Endodermal cell (in vitro differentiated cells): Measurements from ENCODE around the gene BICDL1. TPM values are rescaled to one million over a fixed set of nuclear protein-coding genes. Genes with fewer than 3 reads are reported as not detected.
"Not testable (repeated sequence)": the region's sequence is repeated elsewhere in the genome, so short reads cannot be mapped to it uniquely, and the experiment has no call there.

Source experiments
- DNase-seq: peaks from one replicate; pipeline ENCODE4 v3.0.0-alpha.2; 2017
- H3K27ac ChIP-seq: 2 replicates; pipeline ENCODE4 v1.5.1; 2013; ENCODE audit warnings: mild to moderate bottlenecking, low read depth, low read length, moderate library complexity
- H3K27me3 ChIP-seq: 2 replicates; pipeline ENCODE4 v1.6.1; 2013; ENCODE audit warnings: mild to moderate bottlenecking, low read length, moderate library complexity; ENCODE audit not compliant: insufficient read depth, control insufficient read depth, poor library complexity, severe bottlenecking
- H3K36me3 ChIP-seq: 2 replicates; pipeline ENCODE4 v1.7.0; 2013; ENCODE audit warnings: mild to moderate bottlenecking, low read length, moderate library complexity; ENCODE audit not compliant: control insufficient read depth, insufficient read depth
- H3K4me1 ChIP-seq: one replicate; pipeline ENCODE4 v1.7.0; 2013; ENCODE audit warnings: low read length; ENCODE audit not compliant: control insufficient read depth, insufficient read depth
- H3K4me3 ChIP-seq: 2 replicates; pipeline ENCODE4 v1.5.1; 2013; ENCODE audit warnings: mild to moderate bottlenecking, low read length, moderate library complexity
- H3K9ac ChIP-seq: 2 replicates; pipeline ENCODE4 v1.6.1; 2013; ENCODE audit warnings: mild to moderate bottlenecking, low read length, moderate library complexity; ENCODE audit not compliant: poor library complexity, severe bottlenecking; ENCODE audit errors: extremely low read depth
- H3K9me3 ChIP-seq: 2 replicates; pipeline ENCODE4 v1.6.1; 2013; ENCODE audit warnings: mild to moderate bottlenecking, low read length, moderate library complexity; ENCODE audit not compliant: control insufficient read depth
- H3K27ac Mint-ChIP-seq: 2 replicates; pipeline ENCODE4 v1.8.0; 2020; ENCODE audit warnings: mixed read lengths
- H3K27me3 Mint-ChIP-seq: 2 replicates; pipeline ENCODE4 v1.8.0; 2021; ENCODE audit warnings: mild to moderate bottlenecking, mixed read lengths; ENCODE audit not compliant: insufficient read depth
- H3K36me3 Mint-ChIP-seq: 2 replicates; pipeline ENCODE4 v1.8.0; 2020; ENCODE audit warnings: low read depth, mixed read lengths
- H3K4me1 Mint-ChIP-seq: 2 replicates; pipeline ENCODE4 v1.8.0; 2020; ENCODE audit warnings: mixed read lengths
- H3K4me3 Mint-ChIP-seq: 2 replicates; pipeline ENCODE4 v1.8.0; 2020; ENCODE audit warnings: mild to moderate bottlenecking, moderate library complexity, mixed read lengths
- H3K9me3 Mint-ChIP-seq: 2 replicates; pipeline ENCODE4 v1.8.0; 2020; ENCODE audit warnings: mild to moderate bottlenecking, mixed read lengths
- WGBS, 2 experiments: methylation state at CpG; one replicate each; pipeline versions ENCODE4 v1.1.5 to v1.1.7; 2013; ENCODE audit warnings: missing lambda C conversion rate in 2 of 2, mixed read lengths in 1 of 2; ENCODE audit not compliant: insufficient coverage in 1 of 2, insufficient read length in 1 of 2; 5-methylcytosine and 5-hydroxymethylcytosine counted together
- total RNA-seq, 2 donors: library from RNA; stranded (reverse); fragmentation: NEBNext Ultra II Directional in 1 of 2; extraction: Animal tissue kit (Norgen Biotek cat#: 25700) in 1 of 2; gene quantifications; 2 replicates in 1 of 2; 3 replicates in 1 of 2; pipeline ENCODE4 v1.2.1, GENCODE V29; 2021
- TF ChIP-seq, protein P1 (sequence below): fragments of 200-600 bp; sonication (generic); conservative IDR thresholded peaks from 2 replicates; pipeline ENCODE4 v1.5.0; 2021; ENCODE audit warnings: antibody characterized with exemption, mild to moderate bottlenecking

BICDL1 gene
- total RNA-seq, 2 donors from 2014 or later, result 14.5 to 22.3 TPM

GRCh38 chr12:119964123-119964522 lies 24.9 kb upstream of the BICDL1 start:
- Histone ChIP-seq H3K27ac (no peak overlapping the region), H3K4me1 (no peaks in the 10 kb centered on the region), H3K9ac (no peak overlapping the region), H3K27me3 (no peaks in the 10 kb centered on the region), H3K36me3 (no peaks in the 10 kb centered on the region), H3K4me3 (no peak overlapping the region), H3K9me3 (no peaks in the 10 kb centered on the region)
- DNase-seq, result no peak
- H3K4me1 Mint-ChIP-seq, result no peaks in the 10 kb centered on the region
- no peaks in the 10 kb centered on the region for H3K36me3 Mint-ChIP-seq
- H3K4me3 Mint-ChIP-seq, result no peak overlapping the region
- H3K9me3 Mint-ChIP-seq, result no peaks in the 10 kb centered on the region
- TF ChIP-seq, protein P1, sequence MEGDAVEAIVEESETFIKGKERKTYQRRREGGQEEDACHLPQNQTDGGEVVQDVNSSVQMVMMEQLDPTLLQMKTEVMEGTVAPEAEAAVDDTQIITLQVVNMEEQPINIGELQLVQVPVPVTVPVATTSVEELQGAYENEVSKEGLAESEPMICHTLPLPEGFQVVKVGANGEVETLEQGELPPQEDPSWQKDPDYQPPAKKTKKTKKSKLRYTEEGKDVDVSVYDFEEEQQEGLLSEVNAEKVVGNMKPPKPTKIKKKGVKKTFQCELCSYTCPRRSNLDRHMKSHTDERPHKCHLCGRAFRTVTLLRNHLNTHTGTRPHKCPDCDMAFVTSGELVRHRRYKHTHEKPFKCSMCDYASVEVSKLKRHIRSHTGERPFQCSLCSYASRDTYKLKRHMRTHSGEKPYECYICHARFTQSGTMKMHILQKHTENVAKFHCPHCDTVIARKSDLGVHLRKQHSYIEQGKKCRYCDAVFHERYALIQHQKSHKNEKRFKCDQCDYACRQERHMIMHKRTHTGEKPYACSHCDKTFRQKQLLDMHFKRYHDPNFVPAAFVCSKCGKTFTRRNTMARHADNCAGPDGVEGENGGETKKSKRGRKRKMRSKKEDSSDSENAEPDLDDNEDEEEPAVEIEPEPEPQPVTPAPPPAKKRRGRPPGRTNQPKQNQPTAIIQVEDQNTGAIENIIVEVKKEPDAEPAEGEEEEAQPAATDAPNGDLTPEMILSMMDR, result no peak
- no peak overlapping the region for H3K27ac Mint-ChIP-seq
- no peaks in the 10 kb centered on the region for H3K27me3 Mint-ChIP-seq
- WGBS, 2 experiments, result 70 to 92% methylated on average over 2 to 6 of the region's 6 CpGs

DNA sequence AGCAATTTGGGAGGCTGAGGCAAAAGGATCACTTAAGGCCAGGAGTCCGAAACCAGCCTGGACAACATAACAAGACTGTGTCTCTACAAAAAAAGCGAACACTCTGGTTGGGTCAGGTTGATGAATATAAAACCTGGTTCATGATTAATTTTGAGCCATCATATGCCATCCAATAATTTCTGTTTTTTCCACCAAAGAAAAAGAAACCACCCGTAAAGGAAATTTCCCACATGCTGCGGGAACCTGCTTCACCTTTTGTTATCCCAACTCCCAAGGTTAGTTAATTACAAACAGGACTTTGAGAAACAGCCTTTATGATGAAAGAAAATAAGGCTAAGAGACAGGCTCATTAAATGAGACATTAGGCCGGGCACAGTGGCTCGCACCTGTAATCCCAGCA lies 24.1 kb upstream of the BICDL1 start:
- WGBS, 2 experiments, result 91% methylated on average over 6 of the region's 6 CpGs
- H3K4me1 Mint-ChIP-seq, result no peaks in the 10 kb centered on the region
- no peaks in the 10 kb centered on the region for H3K36me3 Mint-ChIP-seq
- H3K27me3 ChIP-seq, result no peaks in the 10 kb centered on the region
- H3K36me3 ChIP-seq, result no peaks in the 10 kb centered on the region
- no peak overlapping the region for H3K4me3 ChIP-seq
- no peak for DNase-seq
- H3K4me3 Mint-ChIP-seq, result no peak overlapping the region
- H3K9me3 ChIP-seq, result no peaks in the 10 kb centered on the region
- no peak overlapping the region for H3K27ac ChIP-seq
- no peaks in the 10 kb centered on the region for H3K27me3 Mint-ChIP-seq
- TF ChIP-seq, protein P1, result no peak
- no peaks in the 10 kb centered on the region for H3K9me3 Mint-ChIP-seq
- H3K27ac Mint-ChIP-seq, result no peak overlapping the region
- H3K4me1 ChIP-seq, result no peaks in the 10 kb centered on the region
- no peak overlapping the region for H3K9ac ChIP-seq

DNA sequence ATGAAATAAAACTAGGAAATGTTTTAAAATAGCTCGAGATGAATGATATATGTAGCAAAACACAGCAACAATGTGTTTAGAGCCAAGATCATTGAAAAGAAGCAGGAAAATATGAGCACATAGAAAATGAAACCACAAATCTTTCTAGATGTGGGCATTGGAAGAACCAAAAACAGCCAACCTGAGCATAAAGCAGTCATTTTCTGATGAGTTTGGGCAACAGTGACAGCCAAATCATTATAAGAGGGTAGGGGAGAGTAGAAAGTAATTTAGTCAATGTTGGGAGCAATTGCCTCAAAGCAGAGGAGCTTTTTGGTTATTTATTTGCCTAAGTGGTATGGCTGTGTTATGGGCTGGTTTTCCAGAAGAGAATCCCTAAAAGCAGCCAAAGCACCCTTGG lies 8.8 kb upstream of the BICDL1 start:
- WGBS, 2 experiments, result 55 to 78% methylated on average over 1 of the region's 1 CpG
- H3K27ac Mint-ChIP-seq, result no peak overlapping the region
- no peak overlapping the region for H3K4me3 ChIP-seq

GRCh38 chr12:119980702-119981101 lies 8.3 kb upstream of the BICDL1 start:
- not testable (repeated sequence) for H3K36me3 ChIP-seq, H3K27me3 Mint-ChIP-seq, H3K9ac ChIP-seq, H3K9me3 ChIP-seq, H3K27ac Mint-ChIP-seq, H3K4me1 ChIP-seq, H3K36me3 Mint-ChIP-seq, H3K4me3 Mint-ChIP-seq, H3K4me1 Mint-ChIP-seq, DNase-seq, H3K4me3 ChIP-seq, H3K27ac ChIP-seq, H3K9me3 Mint-ChIP-seq
- WGBS, 2 experiments, result 90 to 94% methylated on average over 8 of the region's 8 CpGs
- H3K27me3 ChIP-seq, result peaks cover 27% of the 10 kb centered on the region

More for the DNA sequence above, 8.8 kb upstream of the BICDL1 start:
- peaks cover 7% of the 10 kb centered on the region for H3K27me3 Mint-ChIP-seq
- TF ChIP-seq, protein P1, result no peak
- no peaks in the 10 kb centered on the region for H3K36me3 Mint-ChIP-seq
- DNase-seq, result no peak
- H3K27me3 ChIP-seq, result peaks cover 27% of the 10 kb centered on the region
- no peaks in the 10 kb centered on the region for H3K9me3 Mint-ChIP-seq
- no peaks in the 10 kb centered on the region for H3K36me3 ChIP-seq
- no peaks in the 10 kb centered on the region for H3K4me1 ChIP-seq
- no peak overlapping the region for H3K9ac ChIP-seq
- no peaks in the 10 kb centered on the region for H3K4me1 Mint-ChIP-seq
- H3K9me3 ChIP-seq, result no peaks in the 10 kb centered on the region
- H3K4me3 Mint-ChIP-seq, result no peak overlapping the region
- H3K27ac ChIP-seq, result no peak overlapping the region
